Measurements from ENCODE around the gene ROR2.

- no peak for TF ChIP-seq CTCF (IDR thresholded peaks at IDR 0.05; ENCODE audit: insufficient read depth, low read length, poor library complexity, severe bottlenecking)
- TF ChIP-seq EZH2phosphoT487 (conservative IDR thresholded peaks at IDR 0.05; ENCODE audit: low read length): no peak
Observed at GRCh38 chr9:91730806-91731205, 219.2 kb downstream of the ROR2 start.
